ENCODE results near the gene ATP8B4.

Gene ATP8B4

GRCh38 chr15:50148362-50148963 is 29.4 kb upstream of the ATP8B4 start:
- ATAC-seq = peak; percentile 86

GRCh38 chr15:50146632-50147031 is 27.6 kb upstream of the ATP8B4 start:
- ATAC-seq = no peak
- TF ChIP-seq TOX (CRISPR knock-in tag; IDR thresholded peaks at IDR 0.05; ENCODE audit: borderline replicate concordance) (no peak), CSDC2 (CRISPR knock-in tag; IDR thresholded peaks at IDR 0.05) (no peak), GLIS3 (CRISPR knock-in tag; IDR thresholded peaks at IDR 0.05) (no peak)
- TF ChIP-seq, protein P1, sequence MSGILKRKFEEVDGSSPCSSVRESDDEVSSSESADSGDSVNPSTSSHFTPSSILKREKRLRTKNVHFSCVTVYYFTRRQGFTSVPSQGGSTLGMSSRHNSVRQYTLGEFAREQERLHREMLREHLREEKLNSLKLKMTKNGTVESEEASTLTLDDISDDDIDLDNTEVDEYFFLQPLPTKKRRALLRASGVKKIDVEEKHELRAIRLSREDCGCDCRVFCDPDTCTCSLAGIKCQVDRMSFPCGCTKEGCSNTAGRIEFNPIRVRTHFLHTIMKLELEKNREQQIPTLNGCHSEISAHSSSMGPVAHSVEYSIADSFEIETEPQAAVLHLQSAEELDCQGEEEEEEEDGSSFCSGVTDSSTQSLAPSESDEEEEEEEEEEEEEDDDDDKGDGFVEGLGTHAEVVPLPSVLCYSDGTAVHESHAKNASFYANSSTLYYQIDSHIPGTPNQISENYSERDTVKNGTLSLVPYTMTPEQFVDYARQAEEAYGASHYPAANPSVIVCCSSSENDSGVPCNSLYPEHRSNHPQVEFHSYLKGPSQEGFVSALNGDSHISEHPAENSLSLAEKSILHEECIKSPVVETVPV (CRISPR knock-in tag; IDR thresholded peaks at IDR 0.05) = no peak

More at GRCh38 chr15:50148362-50148963, 29.4 kb upstream of the ATP8B4 start:
- TF ChIP-seq ISL1 (CRISPR knock-in tag; IDR thresholded peaks at IDR 0.05) = no peak
- TF ChIP-seq PPARA (CRISPR knock-in tag; IDR thresholded peaks at IDR 0.05; ENCODE audit: borderline replicate concordance) = no peak
- TF ChIP-seq, protein P2, sequence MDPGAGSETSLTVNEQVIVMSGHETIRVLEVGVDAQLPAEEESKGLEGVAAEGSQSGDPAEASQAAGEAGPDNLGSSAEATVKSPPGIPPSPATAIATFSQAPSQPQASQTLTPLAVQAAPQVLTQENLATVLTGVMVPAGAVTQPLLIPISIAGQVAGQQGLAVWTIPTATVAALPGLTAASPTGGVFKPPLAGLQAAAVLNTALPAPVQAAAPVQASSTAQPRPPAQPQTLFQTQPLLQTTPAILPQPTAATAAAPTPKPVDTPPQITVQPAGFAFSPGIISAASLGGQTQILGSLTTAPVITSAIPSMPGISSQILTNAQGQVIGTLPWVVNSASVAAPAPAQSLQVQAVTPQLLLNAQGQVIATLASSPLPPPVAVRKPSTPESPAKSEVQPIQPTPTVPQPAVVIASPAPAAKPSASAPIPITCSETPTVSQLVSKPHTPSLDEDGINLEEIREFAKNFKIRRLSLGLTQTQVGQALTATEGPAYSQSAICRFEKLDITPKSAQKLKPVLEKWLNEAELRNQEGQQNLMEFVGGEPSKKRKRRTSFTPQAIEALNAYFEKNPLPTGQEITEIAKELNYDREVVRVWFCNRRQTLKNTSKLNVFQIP (CRISPR knock-in tag; IDR thresholded peaks at IDR 0.05; ENCODE audit: borderline replicate concordance, low read depth) = no peak
- no peak for TF ChIP-seq ZNF8 (CRISPR knock-in tag; IDR thresholded peaks at IDR 0.05)
- no peak for TF ChIP-seq ZFP3 (CRISPR knock-in tag; IDR thresholded peaks at IDR 0.05)
- no peak for TF ChIP-seq RARB (CRISPR knock-in tag; IDR thresholded peaks at IDR 0.05)
- no peak for TF ChIP-seq SNAI2 (CRISPR knock-in tag; IDR thresholded peaks at IDR 0.05)
- no peak for TF ChIP-seq ARNTL (CRISPR knock-in tag; IDR thresholded peaks at IDR 0.05; ENCODE audit: borderline replicate concordance, low read depth)
- no peak for TF ChIP-seq CREB5 (CRISPR knock-in tag; IDR thresholded peaks at IDR 0.05; ENCODE audit: low read depth)
- TF ChIP-seq TSHZ2 (CRISPR knock-in tag; IDR thresholded peaks at IDR 0.05) = no peak
- TF ChIP-seq TCF4 (CRISPR knock-in tag; IDR thresholded peaks at IDR 0.05; ENCODE audit: borderline replicate concordance) = no peak
- no peak for TF ChIP-seq TOX (CRISPR knock-in tag; IDR thresholded peaks at IDR 0.05; ENCODE audit: borderline replicate concordance)
- no peak for TF ChIP-seq BACH2 (CRISPR knock-in tag; IDR thresholded peaks at IDR 0.05; ENCODE audit: borderline replicate concordance)

GRCh38 chr15:50145451-50145872 is 26.4 kb upstream of the ATP8B4 start:
- ATAC-seq = peak; percentile 94
- TF ChIP-seq ARNTL (CRISPR knock-in tag; IDR thresholded peaks at IDR 0.05; ENCODE audit: borderline replicate concordance, low read depth) = no peak
- no peak for TF ChIP-seq SNAI2 (CRISPR knock-in tag; IDR thresholded peaks at IDR 0.05)
- TF ChIP-seq PPARA (CRISPR knock-in tag; IDR thresholded peaks at IDR 0.05; ENCODE audit: borderline replicate concordance) = no peak
- no peak for TF ChIP-seq ZFP30 (CRISPR knock-in tag; IDR thresholded peaks at IDR 0.05)
- TF ChIP-seq, protein P1 (CRISPR knock-in tag; IDR thresholded peaks at IDR 0.05) = no peak
- TF ChIP-seq, protein P2 (CRISPR knock-in tag; IDR thresholded peaks at IDR 0.05; ENCODE audit: borderline replicate concordance, low read depth) = no peak
- TF ChIP-seq ZNF565 (CRISPR knock-in tag; conservative IDR thresholded peaks at IDR 0.05; ENCODE audit: low read depth) = no peak
- TF ChIP-seq ZFP3 (CRISPR knock-in tag; IDR thresholded peaks at IDR 0.05) = no peak
- no peak for TF ChIP-seq CREB5 (CRISPR knock-in tag; IDR thresholded peaks at IDR 0.05; ENCODE audit: low read depth)
- no peak for TF ChIP-seq ZC3H10 (CRISPR knock-in tag; IDR thresholded peaks at IDR 0.05)
- no peak for TF ChIP-seq ESRRG (CRISPR knock-in tag; IDR thresholded peaks at IDR 0.05)
- TF ChIP-seq TOX (CRISPR knock-in tag; IDR thresholded peaks at IDR 0.05; ENCODE audit: borderline replicate concordance) = no peak
